ENCODE measurements around the gene UROC1.

UROC1 gene

GRCh38 chr3:126521122-126521891 lies 3.7 kb upstream of the UROC1 start:
- no peak for TF ChIP-seq ZNF274 (IDR thresholded peaks at IDR 0.05; ENCODE audit: low read depth, low read length)
- H3K4me3 ChIP-seq (ENCODE audit: low read length), result no peak overlapping the region

GRCh38 chr3:126519506-126520455 lies 2.2 kb upstream of the UROC1 start:
- no peak overlapping the region for H3K4me3 ChIP-seq (ENCODE audit: low read length)
- TF ChIP-seq ZNF274 (IDR thresholded peaks at IDR 0.05; ENCODE audit: low read depth, low read length), result no peak

GRCh38 chr3:126518779-126519177 lies 1.2 kb upstream of the UROC1 start:
- H3K4me3 ChIP-seq (ENCODE audit: low read length), result no peak overlapping the region
- TF ChIP-seq ZNF274 (IDR thresholded peaks at IDR 0.05; ENCODE audit: low read depth, low read length), result no peak

- H3K4me3 ChIP-seq (ENCODE audit: low read length), result no peak overlapping the region
- TF ChIP-seq ZNF274 (IDR thresholded peaks at IDR 0.05; ENCODE audit: low read depth, low read length), result no peak
These were observed 609 bp upstream of the UROC1 start for GRCh38 chr3:126517986-126518778.

GRCh38 chr3:126516936-126517290 lies 660 bp downstream of the UROC1 start:
- H3K4me3 ChIP-seq (ENCODE audit: low read length), result no peak overlapping the region
- no peak for TF ChIP-seq ZNF274 (IDR thresholded peaks at IDR 0.05; ENCODE audit: low read depth, low read length)

GRCh38 chr3:126516152-126516935 lies 1.2 kb downstream of the UROC1 start:
- no peak overlapping the region for H3K4me3 ChIP-seq (ENCODE audit: low read length)
- TF ChIP-seq ZNF274 (IDR thresholded peaks at IDR 0.05; ENCODE audit: low read depth, low read length), result no peak

- H3K4me3 ChIP-seq (ENCODE audit: low read length), result no peak overlapping the region
- TF ChIP-seq ZNF274 (IDR thresholded peaks at IDR 0.05; ENCODE audit: low read depth, low read length), result no peak
These were observed 2.4 kb downstream of the UROC1 start for GRCh38 chr3:126515066-126515706.

GRCh38 chr3:126514161-126514560 lies 3.4 kb downstream of the UROC1 start:
- TF ChIP-seq ZNF274 (IDR thresholded peaks at IDR 0.05; ENCODE audit: low read depth, low read length), result no peak
- H3K4me3 ChIP-seq (ENCODE audit: low read length), result no peak overlapping the region

- TF ChIP-seq ZNF274 (IDR thresholded peaks at IDR 0.05; ENCODE audit: low read depth, low read length), result no peak
- no peak overlapping the region for H3K4me3 ChIP-seq (ENCODE audit: low read length)
These were observed 4.5 kb downstream of the UROC1 start for GRCh38 chr3:126512916-126513650.

GRCh38 chr3:126512026-126512425 lies 5.5 kb downstream of the UROC1 start:
- TF ChIP-seq ZNF274 (IDR thresholded peaks at IDR 0.05; ENCODE audit: low read depth, low read length), result no peak
- no peak overlapping the region for H3K4me3 ChIP-seq (ENCODE audit: low read length)

GRCh38 chr3:126511291-126511690 lies 6.3 kb downstream of the UROC1 start:
- TF ChIP-seq ZNF274 (IDR thresholded peaks at IDR 0.05; ENCODE audit: low read depth, low read length), result no peak
- no peak overlapping the region for H3K4me3 ChIP-seq (ENCODE audit: low read length)

- TF ChIP-seq ZNF274 (IDR thresholded peaks at IDR 0.05; ENCODE audit: low read depth, low read length), result no peak
- H3K4me3 ChIP-seq (ENCODE audit: low read length), result no peak overlapping the region
These were observed 7.2 kb downstream of the UROC1 start for GRCh38 chr3:126510308-126510910.

Data from GM08714 (cell line).